GM12875 (cell line): Measurements from ENCODE around the gene SELENOV.

Experiments
- H3K4me3 ChIP-seq: one replicate; pipeline ENCODE4 v1.5.1; 2011; ENCODE audit warnings: low read depth, low read length, control low read depth
- CTCF ChIP-seq: IDR thresholded peaks from 2 replicates; pipeline ENCODE4 v1.5.1; 2011; ENCODE audit warnings: low read depth, mild to moderate bottlenecking, control low read depth, inconsistent platforms, low read length, moderate library complexity, borderline replicate concordance; ENCODE audit not compliant: insufficient read depth

SELENOV gene

GRCh38 chr19:39520541-39521484, 5.9 kb downstream of the SELENOV start:
- TF ChIP-seq CTCF = no peak
- H3K4me3 ChIP-seq = no peak overlapping the region

GRCh38 chr19:39524495-39524894, 9.6 kb downstream of the SELENOV start:
- no peak overlapping the region for H3K4me3 ChIP-seq
- no peak for TF ChIP-seq CTCF

GRCh38 chr19:39525205-39525604, 10.3 kb downstream of the SELENOV start:
- TF ChIP-seq CTCF = no peak

GRCh38 chr19:39531834-39532232, 16.9 kb downstream of the SELENOV start:
- no peak for TF ChIP-seq CTCF
- peak overlapping the region; percentile 100 for H3K4me3 ChIP-seq

More at GRCh38 chr19:39525205-39525604, 10.3 kb downstream of the SELENOV start:
- no peak overlapping the region for H3K4me3 ChIP-seq

- peak; percentile 99 for TF ChIP-seq CTCF
- H3K4me3 ChIP-seq = peak within 1 kb of the TSS; percentile 100
Observed at GRCh38 chr19:39532233-39533002, 17.5 kb downstream of the SELENOV start, which contains the start of gene EID2B. Gene EID2B (minus strand): TSS chr19:39532852. CDS start chr19:39532802, 50 bp downstream.

- TF ChIP-seq CTCF = no peak
- H3K4me3 ChIP-seq = no peak overlapping the region
Observed at GRCh38 chr19:39533003-39533512, 18.1 kb downstream of the SELENOV start.
